ENCODE measurements around the gene SORBS1.

DNA sequence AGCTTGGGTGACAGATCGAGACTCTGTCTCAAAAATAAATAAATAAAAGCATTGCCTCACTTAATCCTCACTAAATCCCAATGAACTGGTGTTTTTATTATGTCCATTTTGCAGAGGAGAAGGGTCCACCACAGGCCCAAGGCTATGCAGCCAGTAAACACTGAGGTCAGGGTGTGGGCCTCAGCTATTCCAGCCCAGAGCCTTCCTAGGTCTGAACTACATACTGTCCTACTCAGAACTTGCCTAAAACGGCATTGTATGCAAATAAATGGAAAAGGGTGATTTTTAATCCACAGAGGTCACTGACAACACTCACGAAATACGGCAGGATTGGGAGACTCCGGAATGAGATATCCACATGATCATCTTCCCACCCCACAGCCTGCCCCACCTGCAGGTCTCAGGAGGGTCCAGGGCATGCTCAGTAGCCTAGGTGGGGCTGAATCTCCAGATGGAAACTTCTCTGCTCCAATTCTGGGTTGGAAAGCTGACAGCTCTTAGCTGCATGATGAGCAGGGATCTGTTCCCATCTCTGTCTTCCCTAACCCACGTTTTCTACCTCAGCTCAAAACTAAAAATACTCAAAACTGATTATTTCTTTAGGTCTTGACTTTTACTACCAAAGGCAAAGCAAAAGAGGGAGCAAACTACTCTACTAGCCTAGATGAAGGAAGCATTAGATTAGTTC is 121.0 kb downstream of the SORBS1 start:
- TF ChIP-seq, protein P1, sequence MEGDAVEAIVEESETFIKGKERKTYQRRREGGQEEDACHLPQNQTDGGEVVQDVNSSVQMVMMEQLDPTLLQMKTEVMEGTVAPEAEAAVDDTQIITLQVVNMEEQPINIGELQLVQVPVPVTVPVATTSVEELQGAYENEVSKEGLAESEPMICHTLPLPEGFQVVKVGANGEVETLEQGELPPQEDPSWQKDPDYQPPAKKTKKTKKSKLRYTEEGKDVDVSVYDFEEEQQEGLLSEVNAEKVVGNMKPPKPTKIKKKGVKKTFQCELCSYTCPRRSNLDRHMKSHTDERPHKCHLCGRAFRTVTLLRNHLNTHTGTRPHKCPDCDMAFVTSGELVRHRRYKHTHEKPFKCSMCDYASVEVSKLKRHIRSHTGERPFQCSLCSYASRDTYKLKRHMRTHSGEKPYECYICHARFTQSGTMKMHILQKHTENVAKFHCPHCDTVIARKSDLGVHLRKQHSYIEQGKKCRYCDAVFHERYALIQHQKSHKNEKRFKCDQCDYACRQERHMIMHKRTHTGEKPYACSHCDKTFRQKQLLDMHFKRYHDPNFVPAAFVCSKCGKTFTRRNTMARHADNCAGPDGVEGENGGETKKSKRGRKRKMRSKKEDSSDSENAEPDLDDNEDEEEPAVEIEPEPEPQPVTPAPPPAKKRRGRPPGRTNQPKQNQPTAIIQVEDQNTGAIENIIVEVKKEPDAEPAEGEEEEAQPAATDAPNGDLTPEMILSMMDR (IDR thresholded peaks at IDR 0.05), result no peak
- no peak for TF ChIP-seq POLR2A (IDR thresholded peaks at IDR 0.05)
